Motor neuron (in vitro differentiated cells): ENCODE results near the gene SPTY2D1. TPM values are rescaled to one million over a fixed set of nuclear protein-coding genes. Genes with fewer than 3 reads are reported as not detected.
"Not testable (repeated sequence)": the region's sequence is repeated elsewhere in the genome, so short reads cannot be mapped to it uniquely, and the experiment has no call there.

Experiments used
- ATAC-seq, 8 experiments: fragments of 200-7000 bp; cut with Tn5 transposase; replicated peaks in 6 of 8; 2 replicates each; pipeline ENCODE4 v1.8.0; 2021; ENCODE audit warnings: mild to moderate bottlenecking in 8 of 8, moderate library complexity in 8 of 8
- H3K27ac ChIP-seq, 2 donors: fragments of 250-450 bp; sonication (Bioruptor Pico); 2 replicates each; pipeline ENCODE4 v1.9.0; 2021; ENCODE audit warnings: antibody characterized with exemption in 2 of 2, mild to moderate bottlenecking in 2 of 2, moderate library complexity in 1 of 2
- H3K4me1 ChIP-seq, 2 donors: fragments of 250-450 bp; sonication (Bioruptor Pico); replicated peaks in 1 of 2; 2 replicates each; pipeline ENCODE4 v1.6.1; 2021; ENCODE audit warnings: antibody characterized with exemption in 2 of 2, mild to moderate bottlenecking in 2 of 2, moderate library complexity in 1 of 2
- H3K4me3 ChIP-seq, 5 donors: fragments of 250-450 bp; sonication (Bioruptor Pico); 2 replicates each; pipeline ENCODE4 v1.9.0; 2021; ENCODE audit warnings: antibody characterized with exemption in 5 of 5, mild to moderate bottlenecking in 5 of 5, moderate library complexity in 4 of 5
- WGBS, 10 experiments: fragments of 450-650 bp; shearing (Covaris generic); methylation state at CpG; one replicate each; pipeline ENCODE4 v1.0.0; 2022; 5-methylcytosine and 5-hydroxymethylcytosine counted together
- in situ Hi-C, 9 experiments: fragments of 400-800 bp; cut with MboI; loops; one replicate each; pipeline ENCODE4 v1.15.0; 2021; ENCODE audit warnings: low sequenced_read_pairs in 9 of 9, low pct_unique_long_range_greater_than_20kb in 2 of 9; ENCODE audit not compliant: unreplicated experiment in 9 of 9
- total RNA-seq, 8 experiments: library from RNA; unstranded; fragments of 300-600 nt; gene quantifications; 2 replicates each; pipeline versions ENCODE4 v1.2.3 to v1.2.4, GENCODE V29; 2022

Gene SPTY2D1
- 10 to 100 TPM; 11.2 to 27.0 (median 16.5) TPM for total RNA-seq

- peak; percentile 94 to 96 (median 95) for ATAC-seq
- H3K4me1 ChIP-seq = peaks cover 5% of the 10 kb centered on the region in 2 donors
- 0 to 5% (median 0%) methylated on average over 3 to 36 of the region's 60 CpGs; no CpG with 5 or more reads in 3 of the 10 experiments for WGBS, 10 experiments
- peak within 1 kb of the TSS; percentile 99 for H3K27ac ChIP-seq
- in situ Hi-C loops = loop anchor here in 1 of 9 experiments (25.0 kb wide), 1 partner anchor 97 kb away; the partner anchor contains the start of gene TSG101
- H3K4me3 ChIP-seq = peak within 1 kb of the TSS; percentile 45 to 78 (median 69)
Observed at GRCh38 chr11:18634140-18635032, at the start of gene SPTY2D1. SPTY2D1 (minus strand) TSS chr11:18634342; CDS start chr11:18634257, 85 bp downstream.

GRCh38 chr11:18682466-18682865 is 48.3 kb upstream of the SPTY2D1 start:
- no peak overlapping the region for H3K27ac ChIP-seq
- WGBS, 10 experiments = 0 to 83% (median 33%) methylated on average over 1 to 3 of the region's 3 CpGs; no CpG with 5 or more reads in 3 of the 10 experiments
- in situ Hi-C loops = no loop called here
- H3K4me3 ChIP-seq = no peak overlapping the region
- ATAC-seq = peak in 4 of 8 experiments; percentile 51 to 98 (median 95)
- H3K4me1 ChIP-seq = no peaks in the 10 kb centered on the region

GRCh38 chr11:18681949-18682348 is 47.8 kb upstream of the SPTY2D1 start:
- ATAC-seq, H3K4me3 ChIP-seq, H3K27ac ChIP-seq, in situ Hi-C loops, H3K4me1 ChIP-seq: not testable (repeated sequence)
- WGBS, 10 experiments = 60 to 100% methylated on average over 1 of the region's 1 CpG; no CpG with 5 or more reads in 8 of the 10 experiments

GRCh38 chr11:18677560-18677959 is 43.4 kb upstream of the SPTY2D1 start:
- WGBS, 10 experiments = 61 to 93% (median 80%) methylated on average over 1 to 3 of the region's 3 CpGs; no CpG with 5 or more reads in 1 of the 10 experiments
- no peak overlapping the region for H3K27ac ChIP-seq
- no peak for ATAC-seq
- no peaks in the 10 kb centered on the region for H3K4me1 ChIP-seq
- in situ Hi-C loops = no loop called here
- H3K4me3 ChIP-seq = no peak overlapping the region

GRCh38 chr11:18676803-18677202 is 42.7 kb upstream of the SPTY2D1 start:
- Histone ChIP-seq H3K4me1 (no peaks in the 10 kb centered on the region), H3K27ac (no peak overlapping the region), H3K4me3 (no peak overlapping the region)
- in situ Hi-C loops = no loop called here
- peak in 1 of 8 experiments; percentile 24 for ATAC-seq
- WGBS, 10 experiments = 0 to 82% (median 60%) methylated on average over 1 to 3 of the region's 4 CpGs; no CpG with 5 or more reads in 1 of the 10 experiments

GRCh38 chr11:18672209-18672608 is 38.1 kb upstream of the SPTY2D1 start:
- H3K4me3 ChIP-seq, in situ Hi-C loops, ATAC-seq, H3K4me1 ChIP-seq, H3K27ac ChIP-seq: not testable (repeated sequence)
- 52 to 95% (median 82%) methylated on average over 2 to 5 of the region's 7 CpGs; no CpG with 5 or more reads in 3 of the 10 experiments for WGBS, 10 experiments

GRCh38 chr11:18671246-18671645 is 37.1 kb upstream of the SPTY2D1 start:
- Histone ChIP-seq H3K27ac (no peak overlapping the region), H3K4me3 (no peak overlapping the region), H3K4me1 (peaks cover 0 to 2% of the 10 kb centered on the region in 2 donors)
- 60 to 100% (median 89%) methylated on average over 1 to 2 of the region's 2 CpGs; no CpG with 5 or more reads in 3 of the 10 experiments for WGBS, 10 experiments
- no peak for ATAC-seq
- in situ Hi-C loops = no loop called here

GRCh38 chr11:18669711-18670110 is 35.6 kb upstream of the SPTY2D1 start:
- Histone ChIP-seq H3K27ac (peak overlapping the region in 1 of 2 donors; percentile 58), H3K4me3 (no peak overlapping the region), H3K4me1 (peaks cover 0 to 2% of the 10 kb centered on the region in 2 donors)
- 20 to 100% (median 40%) methylated on average over 1 to 4 of the region's 4 CpGs; no CpG with 5 or more reads in 1 of the 10 experiments for WGBS, 10 experiments
- peak; percentile 44 to 68 (median 58) for ATAC-seq
- in situ Hi-C loops = no loop called here

- H3K4me1 ChIP-seq = peaks cover 0 to 2% of the 10 kb centered on the region in 2 donors
- H3K4me3 ChIP-seq = no peak overlapping the region
- peak overlapping the region in 1 of 2 donors; percentile 58 for H3K27ac ChIP-seq
- 0 to 80% (median 50%) methylated on average over 1 to 2 of the region's 2 CpGs; no CpG with 5 or more reads in 5 of the 10 experiments for WGBS, 10 experiments
- in situ Hi-C loops = no loop called here
- ATAC-seq = peak; percentile 67 to 88 (median 77)
Observed at GRCh38 chr11:18669219-18669596, 35.1 kb upstream of the SPTY2D1 start.

- Histone ChIP-seq H3K27ac (no peak overlapping the region), H3K4me3 (no peak overlapping the region), H3K4me1 (peaks cover 0 to 2% of the 10 kb centered on the region in 2 donors)
- no peak for ATAC-seq
- WGBS, 10 experiments = 60 to 100% (median 88%) methylated on average over 1 to 4 of the region's 4 CpGs; no CpG with 5 or more reads in 1 of the 10 experiments
- in situ Hi-C loops = no loop called here
Observed at GRCh38 chr11:18668131-18668530, 34.0 kb upstream of the SPTY2D1 start.

- H3K4me1 ChIP-seq, H3K27ac ChIP-seq, H3K4me3 ChIP-seq, in situ Hi-C loops, ATAC-seq: not testable (repeated sequence)
- 60 to 95% (median 77%) methylated on average over 2 to 10 of the region's 10 CpGs; no CpG with 5 or more reads in 2 of the 10 experiments for WGBS, 10 experiments
Observed at GRCh38 chr11:18665353-18665872, 31.3 kb upstream of the SPTY2D1 start.

GRCh38 chr11:18657673-18658072 is 23.5 kb upstream of the SPTY2D1 start:
- peak in 6 of 8 experiments; percentile 24 to 99 (median 78) for ATAC-seq
- Histone ChIP-seq H3K4me3 (no peak overlapping the region), H3K27ac (no peak overlapping the region), H3K4me1 (no peaks in the 10 kb centered on the region)
- WGBS, 10 experiments = 8 to 84% (median 40%) methylated on average over 1 to 4 of the region's 5 CpGs; no CpG with 5 or more reads in 1 of the 10 experiments
- in situ Hi-C loops = no loop called here
